ENCODE results near the gene TACC2.

The TACC2 gene

DNA sequence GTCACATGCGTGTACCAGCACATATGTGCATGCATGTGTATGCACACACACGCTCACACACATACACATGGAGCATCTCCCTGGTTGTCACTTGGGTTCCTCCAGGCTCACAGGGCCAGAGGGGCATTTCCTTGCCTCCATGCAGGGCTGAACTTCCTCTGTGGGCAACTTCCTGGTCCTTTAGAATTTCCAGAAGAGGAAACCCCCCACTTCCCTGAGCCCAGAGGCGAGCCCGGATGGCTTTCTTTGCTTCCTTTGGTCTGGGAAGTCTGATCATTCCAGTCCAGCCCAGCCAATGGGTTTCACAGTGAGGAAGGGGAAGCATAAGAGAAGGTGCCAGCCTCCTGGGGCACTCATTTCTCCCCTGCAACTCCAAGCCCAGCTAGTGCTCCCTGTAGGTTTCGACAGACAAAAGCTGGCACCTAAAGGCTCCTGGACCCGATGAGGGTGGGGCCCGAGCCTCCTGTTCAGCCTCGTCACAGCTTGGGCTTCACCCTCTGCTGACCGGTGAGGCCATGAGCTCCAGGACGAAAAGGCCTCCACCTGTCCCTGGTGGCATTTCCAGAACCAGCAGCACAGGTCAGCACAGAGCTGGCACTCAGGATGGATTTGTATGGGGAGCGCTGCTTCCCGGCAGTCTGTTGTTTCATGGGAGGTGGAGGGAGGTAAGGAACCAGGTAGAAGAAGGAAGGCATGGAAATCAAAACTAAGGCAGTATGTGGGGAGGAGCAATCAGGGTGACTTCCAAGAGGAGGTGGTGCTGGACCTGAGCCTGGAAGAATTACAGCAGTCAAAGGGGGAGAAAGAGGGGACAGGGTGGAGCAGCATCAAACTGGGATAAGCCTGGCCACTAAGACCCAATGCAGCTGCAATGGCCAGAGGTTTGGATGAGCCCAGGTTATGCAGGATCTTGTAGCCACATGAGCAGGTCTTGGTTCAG is 305.8 kb downstream of the TACC2 start:
- H3K4me3 ChIP-seq (ENCODE audit: low read depth, low read length) = no peak overlapping the region
- TF ChIP-seq, protein P1, sequence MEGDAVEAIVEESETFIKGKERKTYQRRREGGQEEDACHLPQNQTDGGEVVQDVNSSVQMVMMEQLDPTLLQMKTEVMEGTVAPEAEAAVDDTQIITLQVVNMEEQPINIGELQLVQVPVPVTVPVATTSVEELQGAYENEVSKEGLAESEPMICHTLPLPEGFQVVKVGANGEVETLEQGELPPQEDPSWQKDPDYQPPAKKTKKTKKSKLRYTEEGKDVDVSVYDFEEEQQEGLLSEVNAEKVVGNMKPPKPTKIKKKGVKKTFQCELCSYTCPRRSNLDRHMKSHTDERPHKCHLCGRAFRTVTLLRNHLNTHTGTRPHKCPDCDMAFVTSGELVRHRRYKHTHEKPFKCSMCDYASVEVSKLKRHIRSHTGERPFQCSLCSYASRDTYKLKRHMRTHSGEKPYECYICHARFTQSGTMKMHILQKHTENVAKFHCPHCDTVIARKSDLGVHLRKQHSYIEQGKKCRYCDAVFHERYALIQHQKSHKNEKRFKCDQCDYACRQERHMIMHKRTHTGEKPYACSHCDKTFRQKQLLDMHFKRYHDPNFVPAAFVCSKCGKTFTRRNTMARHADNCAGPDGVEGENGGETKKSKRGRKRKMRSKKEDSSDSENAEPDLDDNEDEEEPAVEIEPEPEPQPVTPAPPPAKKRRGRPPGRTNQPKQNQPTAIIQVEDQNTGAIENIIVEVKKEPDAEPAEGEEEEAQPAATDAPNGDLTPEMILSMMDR (IDR thresholded peaks at IDR 0.05; ENCODE audit: low read depth, low read length) = no peak

DNA sequence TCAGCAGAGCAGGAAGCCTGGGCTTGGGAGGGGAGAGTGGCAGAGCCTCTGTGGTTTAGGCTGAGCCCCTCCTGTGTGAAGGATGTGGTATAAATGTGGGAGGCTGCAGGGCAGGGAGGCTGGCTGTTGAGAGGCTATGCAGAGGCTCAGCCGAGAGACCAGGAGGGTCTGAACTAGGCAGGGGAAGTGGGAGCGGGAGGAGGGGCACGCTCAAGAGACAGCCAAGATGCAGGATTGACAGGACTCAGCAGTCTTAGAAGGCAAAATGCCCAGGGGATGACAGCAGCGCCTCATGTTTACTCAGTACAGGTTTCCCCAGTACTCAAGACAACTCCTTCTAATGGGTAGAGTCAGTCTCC is 306.5 kb downstream of the TACC2 start:
- TF ChIP-seq, protein P1 (IDR thresholded peaks at IDR 0.05; ENCODE audit: low read depth, low read length) = no peak
- H3K4me3 ChIP-seq (ENCODE audit: low read depth, low read length) = no peak overlapping the region

GRCh38 chr10:122296363-122297120 is 307.6 kb downstream of the TACC2 start:
- no peak overlapping the region for H3K4me3 ChIP-seq (ENCODE audit: low read depth, low read length)
- TF ChIP-seq, protein P1 (IDR thresholded peaks at IDR 0.05; ENCODE audit: low read depth, low read length) = no peak

DNA sequence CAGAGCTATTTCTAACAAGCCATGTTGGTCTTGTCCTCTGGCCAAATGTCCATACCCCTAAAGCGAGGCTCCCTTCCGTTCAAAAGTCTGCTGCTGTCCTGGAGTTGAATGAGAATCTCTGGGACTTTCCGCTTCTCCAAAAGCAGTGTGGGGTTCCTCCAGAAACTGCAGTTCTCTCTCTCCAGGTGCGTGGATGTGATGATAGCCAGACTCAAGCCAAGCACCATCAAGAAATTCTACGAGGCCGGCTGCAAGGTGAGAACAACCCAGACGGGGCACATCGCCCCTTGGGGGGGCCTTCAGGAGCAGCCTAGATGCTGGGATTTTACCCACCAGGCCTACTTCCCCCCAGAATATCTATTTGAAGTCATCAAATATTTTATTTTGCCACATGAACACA is 308.6 kb downstream of the TACC2 start:
- TF ChIP-seq, protein P1 (IDR thresholded peaks at IDR 0.05; ENCODE audit: low read depth, low read length) = no peak

DNA sequence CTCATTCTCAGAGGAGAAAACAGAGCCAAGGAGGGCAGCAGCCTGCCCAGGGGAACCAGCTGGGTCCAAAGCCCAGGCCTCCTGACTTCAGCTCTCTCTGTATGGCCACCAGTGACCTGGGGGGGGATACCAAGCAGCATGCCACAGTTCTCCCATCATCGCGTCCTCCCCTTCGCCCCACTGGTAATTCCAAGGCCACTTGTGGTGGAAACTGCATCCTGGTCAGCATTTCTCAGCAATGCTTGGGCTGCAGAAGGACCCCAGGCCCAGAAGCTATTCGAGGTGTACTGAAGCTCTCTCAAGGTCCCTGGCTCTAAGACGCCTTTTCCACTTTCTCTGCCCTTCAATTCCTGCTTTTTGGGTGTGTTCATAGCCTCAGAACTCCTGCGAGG is 309.2 kb downstream of the TACC2 start:
- H3K4me3 ChIP-seq (ENCODE audit: low read depth, low read length) = no peak overlapping the region
- TF ChIP-seq, protein P1 (IDR thresholded peaks at IDR 0.05; ENCODE audit: low read depth, low read length) = no peak

More for the DNA sequence above, 308.6 kb downstream of the TACC2 start:
- H3K4me3 ChIP-seq (ENCODE audit: low read depth, low read length) = no peak overlapping the region

GRCh38 chr10:122298598-122299301 is 309.8 kb downstream of the TACC2 start:
- TF ChIP-seq, protein P1 (IDR thresholded peaks at IDR 0.05; ENCODE audit: low read depth, low read length) = peak; percentile 90
- H3K4me3 ChIP-seq (ENCODE audit: low read depth, low read length) = no peak overlapping the region
